HG03066 (cell line): ENCODE data around the gene CIAO2B.
"Not testable (repeated sequence)": the region's sequence is repeated elsewhere in the genome, so short reads cannot be mapped to it uniquely, and the experiment has no call there.

Source experiments
- ATAC-seq: cut with Tn5 transposase; IDR thresholded peaks from one replicate; pipeline ENCODE4 v1.9.1; 2021; ENCODE audit warnings: low read depth; ENCODE audit not compliant: unreplicated experiment

Gene CIAO2B

GRCh38 chr16:66905633-66906539 lies 28.3 kb downstream of the CIAO2B start:
- no peak for ATAC-seq

- ATAC-seq: no peak
Observed at GRCh38 chr16:66904846-66905632, 29.2 kb downstream of the CIAO2B start.

- ATAC-seq: no peak
Observed at GRCh38 chr16:66904428-66904845, 29.8 kb downstream of the CIAO2B start.

GRCh38 chr16:66903544-66904427 lies 30.4 kb downstream of the CIAO2B start:
- ATAC-seq: no peak

- ATAC-seq: no peak
Observed at GRCh38 chr16:66902648-66903543, 31.3 kb downstream of the CIAO2B start.

- ATAC-seq: no peak
Observed at GRCh38 chr16:66901626-66902025, 32.6 kb downstream of the CIAO2B start.

- no peak for ATAC-seq
Observed at GRCh38 chr16:66900721-66901441, 33.3 kb downstream of the CIAO2B start.

GRCh38 chr16:66899945-66900710 lies 34.1 kb downstream of the CIAO2B start:
- ATAC-seq: no peak

- ATAC-seq: no peak
Observed at GRCh38 chr16:66899310-66899944, 34.8 kb downstream of the CIAO2B start.

GRCh38 chr16:66898933-66899309 lies 35.3 kb downstream of the CIAO2B start:
- no peak for ATAC-seq

GRCh38 chr16:66898207-66898606 lies 36.0 kb downstream of the CIAO2B start:
- ATAC-seq: no peak

GRCh38 chr16:66896682-66897081 lies 37.5 kb downstream of the CIAO2B start:
- ATAC-seq: not testable (repeated sequence)

- no peak for ATAC-seq
Observed at GRCh38 chr16:66895999-66896398, 38.2 kb downstream of the CIAO2B start.

GRCh38 chr16:66895689-66895979 lies 38.6 kb downstream of the CIAO2B start:
- ATAC-seq: no peak

GRCh38 chr16:66894948-66895688 lies 39.1 kb downstream of the CIAO2B start:
- no peak for ATAC-seq

GRCh38 chr16:66894055-66894454 lies 40.1 kb downstream of the CIAO2B start:
- no peak for ATAC-seq

GRCh38 chr16:66891797-66892196 lies 42.4 kb downstream of the CIAO2B start:
- no peak for ATAC-seq
